SK-N-SH treated with all-trans-retinoic acid at 6 μM for 48 hours (cell line): ENCODE results near the gene GPR62.

Experiments used
- ATAC-seq: fragments of 200-7000 bp; cut with Tn5 transposase; 3 replicates; pipeline ENCODE4 v1.9.1; 2020; ENCODE audit warnings: mild to moderate bottlenecking, moderate library complexity
- ARNTL ChIP-seq: fragments of 450-650 bp; formaldehyde crosslinking; IDR thresholded peaks from 2 replicates; pipeline ENCODE4 v1.5.0; 2020; ENCODE audit warnings: low read depth, mild to moderate bottlenecking, moderate library complexity, borderline replicate concordance
- BACH2 ChIP-seq: fragments of 250-450 bp; sonication (Bioruptor Pico); IDR thresholded peaks from 2 replicates; pipeline ENCODE4 v1.9.0; 2021; ENCODE audit warnings: mild to moderate bottlenecking, borderline replicate concordance
- CREB5 ChIP-seq: fragments of 250-450 bp; sonication (Bioruptor Pico); IDR thresholded peaks from 2 replicates; pipeline ENCODE4 v1.5.1; 2020; ENCODE audit warnings: low read depth, mild to moderate bottlenecking, moderate library complexity
- CSDC2 ChIP-seq: fragments of 250-450 bp; sonication (Bioruptor Pico); IDR thresholded peaks from 2 replicates; pipeline ENCODE4 v1.5.0; 2020; ENCODE audit warnings: mild to moderate bottlenecking, moderate library complexity
- CSRNP3 ChIP-seq: fragments of 250-450 bp; sonication (Bioruptor Pico); IDR thresholded peaks from 2 replicates; pipeline ENCODE4 v1.5.1; 2021; ENCODE audit warnings: mild to moderate bottlenecking, moderate library complexity
- ESRRG ChIP-seq: fragments of 250-450 bp; sonication (Bioruptor Pico); IDR thresholded peaks from 2 replicates; pipeline ENCODE4 v1.6.1; 2021; ENCODE audit warnings: mild to moderate bottlenecking
- ISL1 ChIP-seq: fragments of 250-450 bp; sonication (Bioruptor Pico); IDR thresholded peaks from 2 replicates; pipeline ENCODE4 v2.1.2; 2022; ENCODE audit warnings: mild to moderate bottlenecking, moderate library complexity
- OSR1 ChIP-seq: fragments of 250-450 bp; sonication (Bioruptor Pico); IDR thresholded peaks from 2 replicates; pipeline ENCODE4 v1.8.0; 2022; ENCODE audit warnings: moderate library complexity, mild to moderate bottlenecking, inconsistent platforms
- POU6F1 ChIP-seq: fragments of 250-450 bp; sonication (Bioruptor Pico); IDR thresholded peaks from 2 replicates; pipeline ENCODE4 v1.8.0; 2021; ENCODE audit warnings: low read depth, mild to moderate bottlenecking, moderate library complexity, borderline replicate concordance
- PPARA ChIP-seq: fragments of 250-450 bp; sonication (Bioruptor Pico); IDR thresholded peaks from 2 replicates; pipeline ENCODE4 v1.5.0; 2020; ENCODE audit warnings: mild to moderate bottlenecking, borderline replicate concordance
- RARB ChIP-seq: fragments of 250-450 bp; sonication (Bioruptor Pico); IDR thresholded peaks from 2 replicates; pipeline ENCODE4 v1.8.0; 2021; ENCODE audit warnings: mild to moderate bottlenecking, moderate library complexity
- SNAI2 ChIP-seq: fragments of 250-450 bp; sonication (Bioruptor Pico); IDR thresholded peaks from 2 replicates; pipeline ENCODE4 v1.5.0; 2020; ENCODE audit warnings: mild to moderate bottlenecking, moderate library complexity
- TCF4 ChIP-seq: fragments of 250-450 bp; sonication (Bioruptor Pico); IDR thresholded peaks from 2 replicates; pipeline ENCODE4 v1.8.0; 2021; ENCODE audit warnings: mild to moderate bottlenecking, moderate library complexity, borderline replicate concordance
- TOX ChIP-seq: fragments of 250-450 bp; sonication (Bioruptor Pico); IDR thresholded peaks from 2 replicates; pipeline ENCODE4 v1.8.0; 2021; ENCODE audit warnings: mild to moderate bottlenecking, moderate library complexity, borderline replicate concordance
- TSHZ2 ChIP-seq: fragments of 250-450 bp; sonication (Bioruptor Pico); IDR thresholded peaks from 2 replicates; pipeline ENCODE4 v1.5.0; 2020; ENCODE audit warnings: mild to moderate bottlenecking, moderate library complexity
- ZC3H10 ChIP-seq: fragments of 250-450 bp; sonication (Bioruptor Pico); IDR thresholded peaks from 2 replicates; pipeline ENCODE4 v1.5.1; 2021; ENCODE audit warnings: mild to moderate bottlenecking, moderate library complexity
- ZFP3 ChIP-seq: fragments of 250-450 bp; sonication (Bioruptor Pico); IDR thresholded peaks from 2 replicates; pipeline ENCODE4 v1.5.0; 2020; ENCODE audit warnings: mild to moderate bottlenecking, moderate library complexity
- ZFP30 ChIP-seq: fragments of 450-650 bp; formaldehyde crosslinking; IDR thresholded peaks from 2 replicates; pipeline ENCODE4 v1.5.0; 2022; ENCODE audit warnings: mild to moderate bottlenecking, moderate library complexity
- ZNF565 ChIP-seq: fragments of 450-650 bp; formaldehyde crosslinking; conservative IDR thresholded peaks from 2 replicates; pipeline ENCODE4 v1.5.0; 2020; ENCODE audit warnings: low read depth, mild to moderate bottlenecking, moderate library complexity
- ZNF8 ChIP-seq: fragments of 450-650 bp; formaldehyde crosslinking; IDR thresholded peaks from 2 replicates; pipeline ENCODE4 v1.5.0; 2020; ENCODE audit warnings: mild to moderate bottlenecking, moderate library complexity

Gene GPR62

GRCh38 chr3:51962854-51963530, 7.8 kb downstream of the GPR62 start:
- no peak for ATAC-seq
- TF ChIP-seq ARNTL (no peak), TCF4 (CRISPR knock-in tag) (no peak), ESRRG (CRISPR knock-in tag) (no peak), RARB (no peak), ZFP30 (no peak), ZNF8 (CRISPR knock-in tag) (no peak), OSR1 (no peak), SNAI2 (no peak), TSHZ2 (CRISPR knock-in tag) (no peak), ISL1 (CRISPR knock-in tag) (no peak)

GRCh38 chr3:51963951-51964451, 8.8 kb downstream of the GPR62 start:
- ATAC-seq: no peak

GRCh38 chr3:51964521-51964920, 9.3 kb downstream of the GPR62 start:
- no peak for ATAC-seq
- TF ChIP-seq CREB5 (CRISPR knock-in tag): no peak
- TF ChIP-seq ZNF565 (CRISPR knock-in tag): no peak
- no peak for TF ChIP-seq BACH2 (CRISPR knock-in tag)
- no peak for TF ChIP-seq ZC3H10 (CRISPR knock-in tag)
- no peak for TF ChIP-seq CSDC2 (CRISPR knock-in tag)
- TF ChIP-seq TOX (CRISPR knock-in tag): no peak
- TF ChIP-seq, all 23 proteins: peak for 0

More at GRCh38 chr3:51963951-51964451, 8.8 kb downstream of the GPR62 start:
- TF ChIP-seq PPARA: no peak
- TF ChIP-seq ZFP3 (CRISPR knock-in tag): no peak
- TF ChIP-seq ISL1 (CRISPR knock-in tag): no peak

- TF ChIP-seq BACH2 (CRISPR knock-in tag): no peak
- no peak for TF ChIP-seq CSDC2 (CRISPR knock-in tag)
- TF ChIP-seq, all 23 proteins: peak for 0
- ATAC-seq: no peak
These were observed 10.8 kb downstream of the GPR62 start for GRCh38 chr3:51966016-51966415.

GRCh38 chr3:51966486-51966885, 11.3 kb downstream of the GPR62 start:
- TF ChIP-seq ESRRG (CRISPR knock-in tag) (no peak), ZNF565 (CRISPR knock-in tag) (no peak), CSRNP3 (CRISPR knock-in tag) (no peak), ZFP30 (no peak), POU6F1 (no peak)
- no peak for ATAC-seq
